HG03280 (cell line): ENCODE measurements around the gene NNT.

Source experiments
- ATAC-seq: cut with Tn5 transposase; IDR thresholded peaks from one replicate; pipeline ENCODE4 v1.9.1; 2021; ENCODE audit warnings: mild to moderate bottlenecking, moderate library complexity; ENCODE audit not compliant: unreplicated experiment

The NNT gene

DNA sequence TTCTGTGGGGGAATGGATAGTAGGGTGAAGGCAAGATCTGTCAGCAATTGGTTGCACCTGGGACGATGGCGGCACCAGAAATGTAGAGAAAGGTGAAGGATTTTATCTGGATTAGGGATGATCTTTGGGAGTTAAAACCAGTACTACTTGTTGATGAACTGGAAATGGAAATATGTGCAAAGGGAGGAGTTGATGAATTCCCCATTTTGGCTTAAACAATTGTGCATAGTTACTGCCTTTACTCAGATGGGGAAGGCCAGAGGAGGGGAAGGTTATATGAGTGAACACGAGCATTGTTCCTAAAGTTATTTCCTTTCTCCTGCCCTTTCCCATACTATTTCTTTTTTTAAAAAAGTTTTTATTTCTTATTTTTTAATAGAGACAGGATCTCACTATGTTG, 19.1 kb downstream of the NNT start:
- ATAC-seq: no peak

DNA sequence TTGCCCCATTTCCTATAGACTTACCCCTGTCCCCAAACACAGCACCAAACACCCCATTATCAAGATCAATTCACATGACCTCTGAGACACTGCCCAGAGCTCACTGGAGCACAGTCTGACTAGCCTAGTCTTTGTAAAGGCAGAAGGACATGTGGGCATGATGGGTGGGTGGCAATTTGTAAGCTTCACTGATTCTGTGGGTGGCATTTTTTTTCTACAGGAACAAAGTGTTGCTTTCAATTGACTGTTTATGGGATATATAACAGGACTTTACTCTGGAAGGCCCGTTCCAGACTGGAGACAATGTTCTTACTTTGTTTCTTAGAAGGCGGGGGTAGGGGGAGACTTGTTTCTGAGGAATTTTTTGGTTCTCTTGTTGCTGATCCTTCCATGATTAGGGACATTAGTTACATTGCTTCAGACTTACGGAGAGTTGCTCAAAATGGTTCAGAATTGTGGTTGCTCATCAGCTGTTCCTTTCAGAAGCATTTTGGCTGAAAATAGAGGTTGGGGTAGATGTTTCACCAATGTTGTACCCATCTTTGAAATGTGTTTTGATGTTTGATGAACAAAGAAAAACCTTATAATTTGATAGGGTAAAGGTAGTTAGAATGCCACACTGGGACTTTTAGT, 20.2 kb downstream of the NNT start:
- ATAC-seq: no peak

- ATAC-seq: no peak
Observed at GRCh38 chr5:43627028-43627427, 24.0 kb downstream of the NNT start.

DNA sequence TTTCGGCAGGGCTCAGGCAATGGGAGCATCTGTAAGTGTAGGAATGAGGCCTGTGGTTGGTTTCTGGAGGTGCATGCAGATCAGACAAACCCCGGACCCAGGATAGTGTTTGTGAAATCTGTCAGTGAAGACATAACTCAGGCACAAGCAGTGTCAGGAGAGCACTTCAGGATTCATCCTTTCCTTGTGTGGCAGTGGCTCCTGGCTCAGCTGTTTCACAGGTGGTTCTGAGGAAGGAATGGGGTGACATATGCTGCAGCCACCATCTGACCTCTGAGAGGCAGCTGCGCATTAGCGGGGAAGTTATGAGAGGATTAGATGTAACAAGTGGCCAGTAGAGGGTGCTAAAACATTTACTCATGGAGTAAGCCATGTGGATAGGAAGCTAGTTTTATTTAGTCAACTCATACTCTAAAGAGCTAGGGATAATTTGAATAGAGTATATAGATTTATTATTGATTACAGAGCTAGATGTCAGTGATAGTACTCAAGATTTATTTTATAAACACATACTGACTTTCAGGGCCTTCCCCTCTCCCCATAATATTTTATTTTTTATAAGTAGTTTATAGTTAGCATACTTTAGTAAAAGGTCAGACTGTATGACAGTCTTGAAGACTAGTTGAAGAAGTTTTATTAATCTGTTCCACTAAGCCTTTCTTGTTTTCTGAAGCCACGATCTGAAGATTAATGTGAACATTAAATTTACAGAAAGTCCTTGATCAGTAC, 28.4 kb downstream of the NNT start:
- ATAC-seq: peak; percentile 72

DNA sequence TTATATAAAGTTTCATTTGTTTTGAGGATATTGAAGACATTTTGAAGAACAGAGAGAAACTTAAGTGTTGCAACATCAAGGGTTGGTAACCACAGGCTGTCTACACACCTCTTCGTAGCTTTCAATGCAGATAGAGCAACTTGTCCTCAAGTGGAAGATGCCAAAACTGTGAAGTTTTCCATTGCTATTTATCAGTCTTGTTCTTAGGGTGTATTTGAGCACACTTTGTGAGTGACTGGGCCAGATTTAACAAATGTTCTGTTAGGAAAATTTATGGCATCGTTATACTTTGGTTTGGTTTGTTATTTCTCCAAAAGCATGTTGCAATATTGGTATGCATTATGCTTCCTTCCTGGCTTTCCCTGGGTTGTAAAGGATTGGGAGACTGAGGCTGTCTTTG, 31.6 kb downstream of the NNT start:
- ATAC-seq: no peak

DNA sequence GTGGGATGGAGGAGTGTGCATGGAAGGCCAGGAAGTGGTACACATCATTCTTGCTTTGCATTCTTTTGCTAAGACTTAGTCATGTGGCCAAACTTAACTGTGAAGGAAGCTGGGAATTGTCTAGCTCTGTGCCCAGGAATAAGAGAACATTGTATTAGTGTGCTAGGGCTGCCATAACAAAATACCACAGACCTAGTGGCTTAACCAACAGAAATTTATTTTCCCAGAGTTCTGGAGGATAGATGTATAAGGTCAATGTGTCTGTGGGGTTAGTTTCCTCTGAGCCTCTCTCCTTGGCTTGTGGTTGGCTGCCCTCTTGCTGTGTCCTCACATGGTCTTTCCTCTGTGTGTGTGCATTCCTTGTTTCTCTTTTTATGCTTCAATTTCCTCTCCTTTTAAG, 32.4 kb downstream of the NNT start:
- no peak for ATAC-seq

DNA sequence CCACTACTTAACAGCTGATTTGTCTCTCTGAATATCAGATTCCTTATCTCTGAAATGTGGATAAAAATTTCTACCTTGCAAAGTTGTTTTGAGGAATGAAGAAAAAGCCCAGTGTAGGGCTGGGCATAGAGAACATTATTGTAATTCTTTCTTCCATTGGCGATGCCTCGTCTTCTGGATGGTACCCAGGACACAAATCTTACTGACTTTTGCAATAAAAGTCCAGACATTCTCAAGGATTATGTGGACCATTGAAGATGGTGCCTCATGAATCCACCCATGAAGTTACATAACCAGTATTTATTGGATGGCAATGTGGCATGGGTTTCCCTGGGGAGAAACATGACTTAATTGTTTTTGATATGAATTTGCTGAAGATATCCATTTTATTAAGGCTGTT, 33.1 kb downstream of the NNT start:
- no peak for ATAC-seq

DNA sequence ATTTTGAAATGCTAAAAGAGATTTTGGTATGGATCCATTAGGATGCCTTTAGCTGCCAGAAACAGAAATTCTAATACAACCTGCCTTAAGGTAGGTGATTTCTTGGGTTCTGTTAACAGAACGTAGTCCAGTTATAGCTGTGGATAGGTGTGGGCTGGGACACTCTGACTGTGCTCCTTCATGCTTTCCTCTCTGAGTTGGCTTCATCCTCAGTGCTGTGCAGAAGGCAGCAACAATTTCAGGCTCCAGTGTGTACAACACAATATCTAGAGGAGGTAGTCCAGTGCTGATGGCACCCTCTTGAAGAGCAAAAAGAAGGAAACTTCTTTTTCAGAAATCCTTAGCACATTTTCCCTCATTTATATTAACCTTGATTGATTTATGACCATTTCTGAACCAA, 34.4 kb downstream of the NNT start:
- no peak for ATAC-seq

DNA sequence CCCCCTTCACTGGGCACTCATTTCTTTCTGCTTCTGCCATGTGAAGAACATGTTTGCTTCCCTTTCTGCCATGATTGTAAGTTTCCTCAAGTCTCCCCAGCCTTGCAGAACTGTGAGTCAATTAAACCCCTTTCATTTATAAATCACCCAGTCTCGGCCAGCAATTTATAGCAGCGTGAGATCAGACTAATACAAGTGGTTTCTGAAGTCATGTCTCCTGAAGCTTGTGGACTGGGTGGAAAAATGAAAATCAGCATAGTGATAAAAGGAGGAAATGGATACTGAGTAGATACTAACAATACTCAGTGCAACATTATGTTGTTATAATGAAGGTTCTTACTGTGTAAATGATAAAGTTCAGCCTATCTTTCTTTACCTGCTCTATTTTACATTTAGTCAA, 35.1 kb downstream of the NNT start:
- no peak for ATAC-seq

DNA sequence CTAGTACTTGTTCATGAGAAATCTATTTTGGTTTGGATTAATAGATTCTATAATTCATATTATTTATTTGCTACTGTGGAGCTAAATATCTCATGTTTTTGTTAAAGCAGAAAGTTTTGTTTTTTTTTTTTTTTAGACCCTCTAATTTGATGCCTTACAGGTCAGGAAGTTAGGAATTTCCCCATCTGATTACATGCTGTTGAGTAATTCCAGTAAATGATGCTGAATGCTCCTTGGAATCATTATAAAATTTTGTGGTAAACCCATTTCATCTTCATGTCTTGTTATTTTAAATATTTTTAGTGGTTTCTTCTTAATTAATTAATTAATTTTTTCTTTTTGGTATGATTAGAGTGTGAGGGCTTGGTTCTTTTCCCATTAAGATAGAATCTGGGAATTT, 35.6 kb downstream of the NNT start:
- no peak for ATAC-seq

DNA sequence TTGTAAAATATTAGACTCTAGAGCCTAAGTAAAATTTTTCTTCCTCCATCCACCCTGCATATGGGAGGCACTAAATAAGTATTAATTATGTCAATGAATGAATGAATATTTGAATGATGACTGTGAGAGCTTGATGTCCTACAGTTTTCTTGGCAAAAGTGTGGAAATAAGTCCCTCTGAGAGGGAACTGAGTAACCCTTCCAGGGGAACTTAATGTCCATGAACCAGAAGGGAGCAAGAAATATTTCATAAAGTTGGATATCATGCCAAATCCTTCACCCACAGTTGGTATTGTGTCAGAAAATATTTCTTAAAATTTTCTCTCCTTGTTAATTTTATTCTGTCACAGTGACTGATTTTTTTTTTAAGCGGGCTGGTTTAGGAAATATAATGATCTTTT, 36.6 kb downstream of the NNT start:
- ATAC-seq: no peak

DNA sequence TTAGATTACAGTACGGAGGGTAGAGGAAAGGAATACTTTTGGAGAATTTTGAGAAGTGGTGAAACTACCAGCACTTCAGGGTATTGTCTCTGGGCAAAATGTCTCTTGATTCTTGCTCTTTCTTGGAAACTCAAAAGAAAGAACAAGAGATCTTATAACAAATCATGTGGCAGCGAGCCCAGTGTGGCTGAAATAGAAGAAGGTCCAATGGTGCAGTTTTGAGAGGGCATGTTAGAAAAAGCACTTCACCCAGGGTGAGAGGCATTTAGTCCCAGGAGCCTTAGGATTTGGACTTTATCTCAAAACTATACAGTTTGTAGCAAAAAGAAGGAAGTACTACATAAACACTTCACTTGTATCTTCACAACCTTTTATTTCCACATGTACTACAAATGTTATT, 39.4 kb downstream of the NNT start:
- no peak for ATAC-seq

- no peak for ATAC-seq
Observed at GRCh38 chr5:43643327-43643726, 40.3 kb downstream of the NNT start.

- ATAC-seq: no peak
Observed at GRCh38 chr5:43643750-43644149, 40.8 kb downstream of the NNT start.

GRCh38 chr5:43646992-43647391, 44.0 kb downstream of the NNT start:
- no peak for ATAC-seq

GRCh38 chr5:43647789-43648188, 44.8 kb downstream of the NNT start:
- no peak for ATAC-seq

GRCh38 chr5:43648499-43649124, 45.6 kb downstream of the NNT start:
- ATAC-seq: no peak

DNA sequence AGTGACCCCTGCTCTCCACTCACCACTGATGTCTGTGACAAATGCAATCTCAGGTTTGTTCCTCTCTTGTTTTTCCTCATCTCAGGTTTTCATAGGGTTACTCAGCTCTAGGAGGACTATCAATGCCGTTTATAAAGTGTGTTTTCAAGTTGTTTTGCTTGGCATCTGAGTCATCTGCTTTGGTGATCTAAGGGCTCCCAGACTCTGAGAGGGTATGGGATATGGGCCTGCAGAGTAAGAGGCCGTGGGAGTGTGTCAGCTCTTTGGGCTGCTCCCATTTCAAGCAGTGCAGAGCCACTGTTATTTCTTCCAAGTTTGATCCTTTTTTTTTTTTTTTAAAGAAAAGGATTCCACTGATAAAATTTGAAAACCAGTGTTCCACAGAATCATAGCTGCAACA, 46.3 kb downstream of the NNT start:
- ATAC-seq: no peak

- no peak for ATAC-seq
Observed at GRCh38 chr5:43652537-43653302, 49.7 kb downstream of the NNT start.

GRCh38 chr5:43658509-43658908, 55.5 kb downstream of the NNT start:
- ATAC-seq: no peak

GRCh38 chr5:43659075-43659474, 56.1 kb downstream of the NNT start:
- ATAC-seq: no peak

DNA sequence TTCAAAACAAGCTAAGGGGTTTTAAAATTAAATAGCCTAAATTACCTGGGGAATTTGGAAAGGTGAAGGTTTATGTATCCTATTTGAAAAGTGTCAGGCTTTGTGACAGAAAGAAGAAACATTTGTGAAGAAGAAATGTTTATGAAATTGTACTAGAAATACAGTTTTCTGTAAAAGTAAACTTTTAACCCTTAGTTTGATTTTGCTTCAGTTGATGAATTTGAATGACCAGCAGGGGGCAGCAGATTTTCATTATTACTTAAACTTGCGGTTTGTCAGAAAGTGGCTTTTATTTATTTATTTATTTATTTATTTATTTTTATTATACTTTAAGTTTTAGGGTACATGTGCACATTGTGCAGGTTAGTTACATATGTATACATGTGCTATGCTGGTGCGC, 58.1 kb downstream of the NNT start:
- no peak for ATAC-seq
